OCI-M2 (cell line): ENCODE measurements around the gene VPS35L.

Source experiments
- DNase-seq: peaks from one replicate; lab custom pipeline; 2025; ENCODE audit not compliant: unreplicated experiment; lab: John Stamatoyannopoulos, UW

VPS35L gene

DNA sequence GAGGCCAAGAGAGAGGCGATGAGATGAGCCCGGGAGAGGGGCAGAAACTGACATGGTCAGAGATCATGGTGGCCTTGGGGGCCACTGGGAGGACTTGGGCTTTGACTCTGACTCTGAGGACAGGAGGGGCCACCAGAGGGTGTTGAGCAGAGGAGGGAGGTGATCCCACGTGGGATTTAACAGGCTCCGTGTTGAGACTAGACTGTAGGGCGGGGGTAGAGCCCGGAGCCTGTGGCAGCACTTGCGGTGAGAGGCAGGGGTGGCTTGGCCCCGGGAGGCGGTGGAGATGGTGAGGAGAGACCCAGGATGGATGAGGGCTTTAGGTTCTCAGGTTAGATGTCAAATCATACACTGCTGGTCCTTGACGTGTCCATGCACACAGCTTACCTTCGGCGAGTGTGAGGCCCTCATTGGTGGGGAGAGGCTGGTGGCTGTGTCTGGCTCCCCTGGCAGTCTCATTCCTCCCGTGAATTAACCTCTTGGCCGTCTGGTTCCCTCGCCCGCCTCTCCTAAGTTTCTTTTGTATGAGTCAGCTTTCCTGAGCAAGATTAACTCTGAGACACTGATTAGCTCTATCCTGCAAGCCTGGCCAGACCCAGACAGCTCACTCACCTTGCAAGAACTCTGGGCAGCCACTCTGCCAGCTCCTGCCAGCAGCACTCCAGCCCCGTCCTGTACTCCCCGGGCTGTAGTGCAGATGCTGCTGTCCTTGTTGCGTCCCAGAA is 39.7 kb downstream of the VPS35L start:
- DNase-seq, result no peak

DNA sequence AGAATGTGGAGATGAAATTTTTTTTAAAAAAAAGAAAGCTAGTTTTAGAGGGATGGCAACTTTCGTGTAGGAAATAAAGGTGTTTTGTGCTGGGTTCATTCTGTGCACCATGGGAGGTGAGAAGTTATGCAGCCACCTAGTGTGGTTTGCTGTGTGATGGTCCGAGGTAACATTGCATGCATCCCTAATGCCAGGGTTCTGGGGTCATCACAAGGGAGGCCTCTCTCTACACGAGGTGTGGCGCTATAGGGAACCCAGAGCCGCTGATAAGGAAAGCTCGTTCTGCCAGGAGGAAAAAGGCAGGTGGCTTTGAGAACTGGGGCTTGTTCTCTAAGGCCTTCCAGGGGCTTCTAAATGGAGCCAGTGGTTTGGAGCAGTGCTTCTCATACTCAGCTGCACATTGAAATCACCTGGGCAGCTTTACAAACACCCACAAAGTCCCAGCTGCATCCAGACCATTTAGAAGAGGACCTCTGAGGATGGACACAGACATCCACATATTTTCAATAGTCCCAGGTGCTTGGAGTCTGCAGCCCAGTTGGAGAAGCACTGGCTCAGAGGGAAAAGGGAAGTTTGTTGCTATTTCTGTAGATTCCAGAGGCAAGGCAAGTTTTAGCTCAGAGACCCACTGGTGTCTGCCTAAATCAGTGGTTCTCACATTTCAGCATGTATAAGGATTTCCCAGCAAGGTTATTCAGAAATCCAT is 43.5 kb downstream of the VPS35L start:
- no peak for DNase-seq

- DNase-seq, result no peak
Measured at GRCh38 chr16:19599968-19600716, 44.6 kb downstream of the VPS35L start.

- DNase-seq, result no peak
Measured at GRCh38 chr16:19601083-19601976, 45.8 kb downstream of the VPS35L start.

- DNase-seq, result no peak
Measured at GRCh38 chr16:19604911-19605310, 49.4 kb downstream of the VPS35L start.

DNA sequence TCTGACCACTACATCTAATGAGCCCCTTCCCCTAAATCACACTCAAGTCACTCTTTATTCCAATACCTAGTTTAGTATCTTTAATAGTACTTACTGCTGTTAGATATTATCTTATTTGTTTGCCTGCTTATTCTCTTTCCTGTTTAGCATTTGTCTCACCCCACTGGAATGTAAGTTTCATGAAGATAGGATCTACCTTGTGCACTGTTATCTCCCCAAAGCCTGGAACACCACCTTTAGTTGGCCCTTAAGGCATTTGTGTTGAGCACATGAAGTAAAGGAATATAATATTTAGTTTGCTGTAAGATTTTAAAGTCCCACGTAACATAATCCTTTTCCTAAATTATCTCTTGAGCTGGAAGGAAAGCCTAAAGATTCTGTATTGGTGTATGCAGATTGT is 50.2 kb downstream of the VPS35L start:
- DNase-seq, result no peak

DNA sequence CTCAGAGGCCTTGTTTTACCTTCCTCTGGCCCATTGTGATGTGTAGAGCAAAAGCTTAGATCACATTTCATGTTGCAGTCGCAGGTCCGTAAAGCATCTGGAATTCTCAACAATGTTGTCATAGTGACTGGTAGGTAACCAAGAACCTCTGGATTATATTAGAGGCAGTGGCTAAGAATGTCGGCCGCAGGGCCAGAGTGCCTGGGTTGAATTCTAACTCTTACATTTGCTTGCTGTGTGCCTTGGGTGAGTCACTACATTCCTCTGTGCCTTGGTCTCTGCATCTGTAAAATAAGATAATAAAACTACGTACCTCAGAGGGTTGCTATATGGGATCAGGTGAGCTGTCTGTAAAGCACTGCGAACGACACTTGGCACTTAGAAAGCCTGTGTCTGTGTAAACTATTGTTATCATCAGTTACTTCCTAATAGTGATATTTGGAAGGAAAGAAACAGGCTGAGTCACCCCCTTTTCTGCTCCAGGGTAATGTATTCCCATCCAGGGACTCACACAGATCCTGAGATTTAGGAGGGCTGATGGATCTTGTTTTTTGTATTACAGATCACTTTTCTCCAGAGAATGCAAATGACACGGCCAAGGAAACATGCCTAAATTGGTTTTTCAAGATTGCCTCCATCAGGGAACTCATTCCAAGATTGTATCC is 52.2 kb downstream of the VPS35L start:
- no peak for DNase-seq

DNA sequence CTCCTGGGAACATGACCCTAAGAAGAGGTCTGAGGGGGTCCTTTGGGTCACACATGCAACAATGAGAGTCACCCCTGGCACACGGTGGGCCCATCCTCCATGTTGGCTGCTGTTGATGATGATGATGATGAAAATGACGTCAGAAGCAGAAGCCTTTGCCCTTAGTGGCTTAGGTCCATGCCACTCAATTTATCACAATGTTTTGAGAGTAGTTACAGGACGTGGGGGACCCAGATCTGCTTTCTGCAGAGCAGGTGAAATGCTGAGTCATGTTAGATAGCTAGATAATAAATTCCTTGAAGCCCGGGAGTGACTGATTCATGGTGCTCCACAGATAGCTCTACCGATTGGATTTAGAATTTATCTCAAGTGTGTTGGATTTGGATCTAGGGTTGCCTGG is 53.9 kb downstream of the VPS35L start:
- DNase-seq, result no peak

GRCh38 chr16:19610200-19610599 is 54.7 kb downstream of the VPS35L start:
- no peak for DNase-seq

- no peak for DNase-seq
Measured at GRCh38 chr16:19613834-19614233, 58.3 kb downstream of the VPS35L start.

GRCh38 chr16:19616241-19616640 is 60.7 kb downstream of the VPS35L start:
- no peak for DNase-seq

DNA sequence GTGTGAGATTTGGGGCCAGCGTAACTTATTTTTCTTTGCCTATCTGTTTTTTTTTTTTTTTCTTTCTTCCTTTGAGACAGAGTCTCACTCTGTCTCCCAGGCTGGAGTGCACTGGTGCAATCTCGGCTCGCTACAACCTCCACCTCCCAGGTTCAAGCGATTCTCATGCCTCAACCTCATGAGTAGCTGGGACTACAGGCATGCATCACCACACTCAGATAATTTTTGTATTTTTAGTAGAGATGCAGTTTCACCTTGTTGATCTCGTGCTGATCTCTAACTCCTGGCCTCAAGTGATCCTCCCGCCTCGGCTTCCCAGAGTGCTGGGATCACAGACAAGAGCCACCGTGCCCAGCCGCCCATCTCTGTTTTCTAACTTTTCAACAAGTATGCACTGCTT is 63.4 kb downstream of the VPS35L start:
- no peak for DNase-seq

GRCh38 chr16:19621445-19621844 is 65.9 kb downstream of the VPS35L start:
- DNase-seq, result no peak

GRCh38 chr16:19625039-19625438 is 69.5 kb downstream of the VPS35L start:
- DNase-seq, result no peak

DNA sequence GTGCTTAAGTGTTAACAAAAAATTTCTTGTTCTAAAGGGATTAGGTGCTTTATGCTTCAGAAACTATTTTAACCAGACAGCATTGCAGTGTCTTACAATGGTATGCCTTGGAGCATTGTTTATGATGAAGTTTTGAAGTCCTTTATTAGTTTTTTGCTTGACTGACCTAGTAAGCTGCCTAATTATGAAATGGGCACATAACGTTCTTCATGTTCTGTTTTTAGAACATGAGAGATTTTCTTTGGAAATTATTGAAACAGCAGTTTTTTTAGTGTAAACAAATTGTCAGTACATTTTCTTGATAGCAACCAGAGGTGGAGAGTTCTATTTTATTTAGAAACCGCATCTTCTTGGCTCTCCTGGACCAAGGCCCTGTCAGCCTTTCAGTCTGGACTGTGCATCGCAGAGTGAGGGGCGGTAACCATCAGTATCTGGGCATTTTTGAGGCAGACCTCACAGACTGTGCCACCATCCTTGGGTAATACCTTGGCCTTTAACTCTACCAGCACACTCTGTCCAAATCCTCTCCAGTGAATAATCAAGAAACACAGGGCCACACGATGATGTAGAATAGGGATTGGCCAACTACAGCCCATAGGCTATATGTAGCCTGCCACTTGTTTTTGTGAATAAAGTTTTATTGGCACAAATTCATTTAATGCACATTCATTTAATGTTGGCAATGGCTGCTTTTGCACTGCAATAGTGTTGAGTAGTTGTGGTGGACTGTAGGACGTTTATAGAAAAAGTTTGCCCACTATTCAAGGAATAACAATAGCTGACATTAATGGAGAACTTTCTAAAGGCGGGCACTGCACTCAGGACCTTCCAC is 81.1 kb downstream of the VPS35L start:
- DNase-seq, result no peak

- DNase-seq, result no peak
Measured at GRCh38 chr16:19639986-19640421, 84.5 kb downstream of the VPS35L start.

- DNase-seq, result no peak
Measured at GRCh38 chr16:19642501-19642900, 87.0 kb downstream of the VPS35L start.

DNA sequence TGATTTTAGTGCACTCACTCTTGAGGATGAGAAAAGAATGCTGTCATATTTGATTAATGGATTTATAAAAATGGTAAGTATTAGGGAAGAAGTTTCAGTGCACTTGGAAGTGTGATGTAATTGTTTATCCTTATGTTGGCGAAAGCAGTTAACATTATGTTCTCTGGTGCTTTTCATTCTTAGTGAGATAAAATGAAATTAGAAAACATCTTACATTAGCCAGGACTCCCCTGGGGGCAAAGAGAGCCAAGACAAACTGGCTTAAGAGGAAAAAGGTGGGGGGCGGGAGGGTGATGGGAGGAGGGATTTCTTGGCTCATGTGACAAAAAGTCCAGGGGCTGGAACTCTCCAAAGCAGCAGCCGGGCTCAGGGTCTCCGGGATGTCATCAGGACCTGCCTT is 89.4 kb downstream of the VPS35L start:
- DNase-seq, result no peak

DNA sequence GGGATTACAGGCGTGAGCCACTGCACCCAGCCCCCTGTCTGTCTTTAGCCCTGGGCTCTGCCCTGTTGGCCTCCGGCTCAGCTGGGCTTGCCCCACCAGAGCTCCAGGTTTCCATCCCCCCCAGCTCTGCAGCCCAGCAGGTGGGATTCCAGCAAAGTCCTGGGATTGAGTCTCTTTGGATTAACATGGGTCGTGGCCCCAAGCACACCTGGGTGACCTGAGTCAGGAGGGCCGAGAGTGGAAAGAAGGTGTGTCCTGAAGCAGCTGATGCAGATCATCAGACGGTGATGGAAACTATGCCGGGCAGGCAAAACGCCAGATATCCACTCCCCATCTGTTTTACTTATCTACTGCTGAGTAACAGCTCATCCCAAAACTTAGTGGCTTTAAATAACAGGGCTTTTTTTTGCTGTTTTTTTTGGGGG is 90.1 kb downstream of the VPS35L start:
- DNase-seq, result no peak

- no peak for DNase-seq
Measured at GRCh38 chr16:19649980-19650379, 94.5 kb downstream of the VPS35L start.
